Measurements from ENCODE around the gene MIGA2. TPM values are rescaled to one million over a fixed set of nuclear protein-coding genes. Genes with fewer than 3 reads are reported as not detected.
"Not testable (repeated sequence)": the region's sequence is repeated elsewhere in the genome, so short reads cannot be mapped to it uniquely, and the experiment has no call there.

MIGA2 gene
- total and polyA plus RNA-seq, 2 experiments from 2014 or later: 19.3 to 47.8 TPM

DNA sequence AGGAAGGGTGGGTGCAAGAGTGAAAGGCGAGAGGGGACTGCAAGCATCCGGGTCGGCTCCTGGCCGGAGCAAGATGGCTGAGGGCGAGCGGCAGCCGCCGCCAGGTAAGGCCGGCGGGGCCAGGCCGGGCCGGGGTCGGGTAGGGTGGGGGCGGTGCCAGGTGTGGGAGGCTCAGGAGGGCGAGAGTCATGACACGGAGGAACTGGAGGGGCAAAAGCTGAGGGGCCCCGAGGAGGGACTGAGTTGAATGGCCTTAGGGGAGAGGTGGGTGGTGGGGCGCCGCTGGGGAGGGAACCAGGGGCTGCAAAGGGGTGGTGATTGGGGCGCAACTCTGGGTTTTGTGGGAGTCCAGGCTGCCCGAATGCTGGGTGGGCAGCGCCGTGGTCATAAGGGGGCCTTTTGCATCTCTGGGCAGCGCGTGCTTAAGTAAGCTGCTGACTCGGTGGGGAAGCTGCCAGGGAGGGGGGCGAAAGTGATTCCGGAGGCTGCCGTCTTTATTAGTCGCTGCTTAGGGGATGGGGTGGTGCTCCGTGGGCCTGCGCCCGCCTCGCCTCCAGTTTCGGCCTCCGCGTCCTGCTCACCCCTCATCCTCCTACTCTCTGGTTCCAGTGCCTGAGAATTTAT is 75.2 kb downstream of the MIGA2 start (continued):
- TF ChIP-seq, protein P1, sequence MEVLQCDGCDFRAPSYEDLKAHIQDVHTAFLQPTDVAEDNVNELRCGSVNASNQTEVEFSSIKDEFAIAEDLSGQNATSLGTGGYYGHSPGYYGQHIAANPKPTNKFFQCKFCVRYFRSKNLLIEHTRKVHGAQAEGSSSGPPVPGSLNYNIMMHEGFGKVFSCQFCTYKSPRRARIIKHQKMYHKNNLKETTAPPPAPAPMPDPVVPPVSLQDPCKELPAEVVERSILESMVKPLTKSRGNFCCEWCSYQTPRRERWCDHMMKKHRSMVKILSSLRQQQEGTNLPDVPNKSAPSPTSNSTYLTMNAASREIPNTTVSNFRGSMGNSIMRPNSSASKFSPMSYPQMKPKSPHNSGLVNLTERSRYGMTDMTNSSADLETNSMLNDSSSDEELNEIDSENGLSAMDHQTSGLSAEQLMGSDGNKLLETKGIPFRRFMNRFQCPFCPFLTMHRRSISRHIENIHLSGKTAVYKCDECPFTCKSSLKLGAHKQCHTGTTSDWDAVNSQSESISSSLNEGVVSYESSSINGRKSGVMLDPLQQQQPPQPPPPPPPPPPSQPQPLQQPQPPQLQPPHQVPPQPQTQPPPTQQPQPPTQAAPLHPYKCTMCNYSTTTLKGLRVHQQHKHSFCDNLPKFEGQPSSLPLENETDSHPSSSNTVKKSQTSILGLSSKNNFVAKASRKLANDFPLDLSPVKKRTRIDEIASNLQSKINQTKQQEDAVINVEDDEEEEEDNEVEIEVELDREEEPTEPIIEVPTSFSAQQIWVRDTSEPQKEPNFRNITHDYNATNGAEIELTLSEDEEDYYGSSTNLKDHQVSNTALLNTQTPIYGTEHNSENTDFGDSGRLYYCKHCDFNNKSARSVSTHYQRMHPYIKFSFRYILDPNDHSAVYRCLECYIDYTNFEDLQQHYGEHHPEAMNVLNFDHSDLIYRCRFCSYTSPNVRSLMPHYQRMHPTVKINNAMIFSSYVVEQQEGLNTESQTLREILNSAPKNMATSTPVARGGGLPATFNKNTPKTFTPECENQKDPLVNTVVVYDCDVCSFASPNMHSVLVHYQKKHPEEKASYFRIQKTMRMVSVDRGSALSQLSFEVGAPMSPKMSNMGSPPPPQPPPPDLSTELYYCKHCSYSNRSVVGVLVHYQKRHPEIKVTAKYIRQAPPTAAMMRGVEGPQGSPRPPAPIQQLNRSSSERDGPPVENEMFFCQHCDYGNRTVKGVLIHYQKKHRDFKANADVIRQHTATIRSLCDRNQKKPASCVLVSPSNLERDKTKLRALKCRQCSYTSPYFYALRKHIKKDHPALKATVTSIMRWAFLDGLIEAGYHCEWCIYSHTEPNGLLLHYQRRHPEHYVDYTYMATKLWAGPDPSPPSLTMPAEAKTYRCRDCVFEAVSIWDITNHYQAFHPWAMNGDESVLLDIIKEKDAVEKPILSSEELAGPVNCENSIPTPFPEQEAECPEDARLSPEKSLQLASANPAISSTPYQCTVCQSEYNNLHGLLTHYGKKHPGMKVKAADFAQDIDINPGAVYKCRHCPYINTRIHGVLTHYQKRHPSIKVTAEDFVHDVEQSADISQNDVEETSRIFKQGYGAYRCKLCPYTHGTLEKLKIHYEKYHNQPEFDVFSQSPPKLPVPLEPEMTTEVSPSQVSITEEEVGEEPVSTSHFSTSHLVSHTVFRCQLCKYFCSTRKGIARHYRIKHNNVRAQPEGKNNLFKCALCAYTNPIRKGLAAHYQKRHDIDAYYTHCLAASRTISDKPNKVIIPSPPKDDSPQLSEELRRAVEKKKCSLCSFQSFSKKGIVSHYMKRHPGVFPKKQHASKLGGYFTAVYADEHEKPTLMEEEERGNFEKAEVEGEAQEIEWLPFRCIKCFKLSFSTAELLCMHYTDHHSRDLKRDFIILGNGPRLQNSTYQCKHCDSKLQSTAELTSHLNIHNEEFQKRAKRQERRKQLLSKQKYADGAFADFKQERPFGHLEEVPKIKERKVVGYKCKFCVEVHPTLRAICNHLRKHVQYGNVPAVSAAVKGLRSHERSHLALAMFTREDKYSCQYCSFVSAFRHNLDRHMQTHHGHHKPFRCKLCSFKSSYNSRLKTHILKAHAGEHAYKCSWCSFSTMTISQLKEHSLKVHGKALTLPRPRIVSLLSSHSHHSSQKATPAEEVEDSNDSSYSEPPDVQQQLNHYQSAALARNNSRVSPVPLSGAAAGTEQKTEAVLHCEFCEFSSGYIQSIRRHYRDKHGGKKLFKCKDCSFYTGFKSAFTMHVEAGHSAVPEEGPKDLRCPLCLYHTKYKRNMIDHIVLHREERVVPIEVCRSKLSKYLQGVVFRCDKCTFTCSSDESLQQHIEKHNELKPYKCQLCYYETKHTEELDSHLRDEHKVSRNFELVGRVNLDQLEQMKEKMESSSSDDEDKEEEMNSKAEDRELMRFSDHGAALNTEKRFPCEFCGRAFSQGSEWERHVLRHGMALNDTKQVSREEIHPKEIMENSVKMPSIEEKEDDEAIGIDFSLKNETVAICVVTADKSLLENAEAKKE (CRISPR knock-in tag; IDR thresholded peaks at IDR 0.05): no peak
- no peak for TF ChIP-seq CREB1 (CRISPR knock-in tag; IDR thresholded peaks at IDR 0.05; ENCODE audit: low read depth)

DNA sequence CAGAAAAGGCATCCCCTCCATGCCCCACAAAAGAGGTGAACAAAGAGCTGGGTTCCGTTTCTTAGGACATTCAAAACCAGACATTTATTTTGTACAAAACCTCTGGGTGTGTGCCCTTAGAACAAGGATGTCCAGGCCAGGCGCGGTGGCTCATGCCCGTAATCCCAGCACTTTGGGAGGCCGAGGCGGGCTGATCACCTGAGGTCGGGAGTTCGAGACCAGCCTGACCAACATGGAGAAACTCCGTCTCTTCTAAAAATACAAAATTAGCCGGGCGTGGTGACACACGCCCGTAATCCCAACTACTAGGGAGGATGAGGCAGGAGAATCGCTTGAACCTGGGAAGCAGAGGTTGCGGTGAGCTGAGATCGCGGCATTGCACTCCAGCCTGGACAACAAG is 76.1 kb downstream of the MIGA2 start:
- Histone ChIP-seq H3K4me2 (peak overlapping the region; percentile 98), H3K79me2 (replicated peaks; ENCODE audit: insufficient read depth) (peaks cover 58% of the 10 kb centered on the region), H3K27me3 (ENCODE audit: insufficient read depth) (peaks cover 18% of the 10 kb centered on the region), H3K4me3 (peak overlapping the region; percentile 96), H4K20me1 (replicated peaks; ENCODE audit: insufficient read depth) (peaks cover 14% of the 10 kb centered on the region; the same call in 1 of the 2 replicates)
- not testable (repeated sequence) for DNase-seq (ENCODE audit: low spot score); H3K9me2 ChIP-seq (ENCODE audit: insufficient read depth); H3K36me3 ChIP-seq (ENCODE audit: insufficient read depth); ATAC-seq; H3K36me3 Mint-ChIP-seq (ENCODE audit: low read depth); H3K4me1 ChIP-seq (ENCODE audit: insufficient read depth); H3K27ac ChIP-seq (ENCODE audit: low read depth); H2AFZ ChIP-seq; H3F3A ChIP-seq (replicated peaks; ENCODE audit: low read depth); H3K9me3 Mint-ChIP-seq
- H3K27ac Mint-ChIP-seq: 0 out of 2 replicates have a peak overlapping the region, but pooled peaks have one; percentile 98
- peak overlapping the region; percentile 90 for H3K4me3 Mint-ChIP-seq
- H3K27me3 Mint-ChIP-seq (ENCODE audit: insufficient read depth, low read depth, poor library complexity): peaks cover 22% of the 10 kb centered on the region
- peaks cover 13% of the 10 kb centered on the region for H3K4me1 Mint-ChIP-seq
